Loucy (cell line): ENCODE data around the gene CYP2R1.

Experiments
- H2AFZ ChIP-seq: fragments of 200-600 bp; sonication (generic); 2 replicates; pipeline ENCODE4 v1.6.0; 2016; ENCODE audit warnings: antibody characterized with exemption, mild to moderate bottlenecking, low read length, moderate library complexity
- H3F3A ChIP-seq: fragments of 200-600 bp; 2 replicates; pipeline ENCODE4 v1.6.0; 2016; ENCODE audit warnings: antibody characterized with exemption, low read depth, mild to moderate bottlenecking
- H3K27me3 ChIP-seq: fragments of 200-600 bp; sonication (generic); 2 replicates; pipeline ENCODE4 v1.6.1; 2014; ENCODE audit warnings: low read length, mild to moderate bottlenecking; ENCODE audit not compliant: insufficient read depth, poor library complexity, severe bottlenecking
- H3K36me3 ChIP-seq: fragments of 200-600 bp; sonication (generic); 2 replicates; pipeline ENCODE4 v1.6.1; 2016; ENCODE audit warnings: low read length; ENCODE audit not compliant: insufficient read depth
- H3K4me1 ChIP-seq: fragments of 200-600 bp; sonication (generic); 2 replicates; pipeline ENCODE4 v1.5.1; 2014; ENCODE audit warnings: low read length, mild to moderate bottlenecking; ENCODE audit not compliant: insufficient read depth, poor library complexity, severe bottlenecking
- H3K4me2 ChIP-seq: fragments of 200-600 bp; sonication (generic); 2 replicates; pipeline ENCODE4 v1.6.0; 2014; ENCODE audit warnings: antibody characterized with exemption, low read length, low read depth, mild to moderate bottlenecking; ENCODE audit not compliant: poor library complexity, severe bottlenecking
- H3K4me3 ChIP-seq: fragments of 200-600 bp; sonication (generic); 2 replicates; pipeline ENCODE4 v1.5.1; 2014; ENCODE audit warnings: low read length, mild to moderate bottlenecking, mixed read lengths; ENCODE audit not compliant: poor library complexity, severe bottlenecking
- H3K79me2 ChIP-seq: fragments of 200-600 bp; sonication (generic); 2 replicates; pipeline ENCODE4 v1.6.1; 2014; ENCODE audit warnings: low read length; ENCODE audit not compliant: insufficient read depth
- H3K9ac ChIP-seq: fragments of 200-600 bp; sonication (generic); 2 replicates; pipeline ENCODE4 v1.6.0; 2014; ENCODE audit warnings: mild to moderate bottlenecking, low read depth, low read length, moderate library complexity; ENCODE audit not compliant: poor library complexity, severe bottlenecking
- H3K9me2 ChIP-seq: fragments of 200-600 bp; sonication (generic); replicated peaks from 2 replicates; pipeline ENCODE4 v1.6.1; 2016; ENCODE audit warnings: low read depth, low read length, mixed read lengths
- H3K9me3 ChIP-seq: fragments of 200-600 bp; sonication (generic); 2 replicates; pipeline ENCODE4 v1.6.1; 2014; ENCODE audit warnings: mild to moderate bottlenecking, antibody characterized with exemption, low read length, low read depth; ENCODE audit not compliant: insufficient read depth
- H4K20me1 ChIP-seq: fragments of 200-600 bp; sonication (generic); 2 replicates; pipeline ENCODE4 v1.6.0; 2014; ENCODE audit warnings: antibody characterized with exemption, low read length, mild to moderate bottlenecking; ENCODE audit not compliant: insufficient read depth, poor library complexity, severe bottlenecking
- EZH2phosphoT487 ChIP-seq: fragments of 200-600 bp; IDR thresholded peaks from 2 replicates; pipeline ENCODE4 v1.6.1; 2018; ENCODE audit warnings: antibody characterized with exemption, mild to moderate bottlenecking, moderate library complexity, borderline replicate concordance
- TF ChIP-seq, protein P1 (sequence below): fragments of 200-600 bp; sonication (generic); conservative IDR thresholded peaks from 2 replicates; pipeline ENCODE4 v1.5.1; 2014; ENCODE audit warnings: mild to moderate bottlenecking, antibody characterized with exemption, low read length

CYP2R1 gene

GRCh38 chr11:14882196-14882595 lies 9.8 kb downstream of the CYP2R1 start:
- H3F3A ChIP-seq, result no peaks in the 10 kb centered on the region
- H3K4me2 ChIP-seq, result no peak overlapping the region
- H3K36me3 ChIP-seq, result peaks cover 15% of the 10 kb centered on the region; the same call in 1 of the 2 replicates
- H3K9me3 ChIP-seq, result no peaks in the 10 kb centered on the region
- no peak overlapping the region for H2AFZ ChIP-seq
- H4K20me1 ChIP-seq, result peaks cover 6% of the 10 kb centered on the region
- H3K79me2 ChIP-seq, result no peaks in the 10 kb centered on the region
- no peak for TF ChIP-seq EZH2phosphoT487
- TF ChIP-seq, protein P1, sequence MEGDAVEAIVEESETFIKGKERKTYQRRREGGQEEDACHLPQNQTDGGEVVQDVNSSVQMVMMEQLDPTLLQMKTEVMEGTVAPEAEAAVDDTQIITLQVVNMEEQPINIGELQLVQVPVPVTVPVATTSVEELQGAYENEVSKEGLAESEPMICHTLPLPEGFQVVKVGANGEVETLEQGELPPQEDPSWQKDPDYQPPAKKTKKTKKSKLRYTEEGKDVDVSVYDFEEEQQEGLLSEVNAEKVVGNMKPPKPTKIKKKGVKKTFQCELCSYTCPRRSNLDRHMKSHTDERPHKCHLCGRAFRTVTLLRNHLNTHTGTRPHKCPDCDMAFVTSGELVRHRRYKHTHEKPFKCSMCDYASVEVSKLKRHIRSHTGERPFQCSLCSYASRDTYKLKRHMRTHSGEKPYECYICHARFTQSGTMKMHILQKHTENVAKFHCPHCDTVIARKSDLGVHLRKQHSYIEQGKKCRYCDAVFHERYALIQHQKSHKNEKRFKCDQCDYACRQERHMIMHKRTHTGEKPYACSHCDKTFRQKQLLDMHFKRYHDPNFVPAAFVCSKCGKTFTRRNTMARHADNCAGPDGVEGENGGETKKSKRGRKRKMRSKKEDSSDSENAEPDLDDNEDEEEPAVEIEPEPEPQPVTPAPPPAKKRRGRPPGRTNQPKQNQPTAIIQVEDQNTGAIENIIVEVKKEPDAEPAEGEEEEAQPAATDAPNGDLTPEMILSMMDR, result no peak
- peaks cover 14% of the 10 kb centered on the region for H3K4me1 ChIP-seq
- no peaks in the 10 kb centered on the region for H3K27me3 ChIP-seq
- H3K9ac ChIP-seq, result no peak overlapping the region
- no peak overlapping the region for H3K4me3 ChIP-seq
- no peaks in the 10 kb centered on the region for H3K9me2 ChIP-seq

- TF ChIP-seq EZH2phosphoT487, result no peak
- TF ChIP-seq, protein P1, result no peak
These were observed 10.3 kb downstream of the CYP2R1 start for GRCh38 chr11:14881576-14882193.

GRCh38 chr11:14875163-14875562 lies 16.9 kb downstream of the CYP2R1 start:
- Histone ChIP-seq H3K36me3 (peaks cover 43% of the 10 kb centered on the region; the same call in 1 of the 2 replicates), H3F3A (no peaks in the 10 kb centered on the region), H3K4me2 (no peak overlapping the region)

More at GRCh38 chr11:14881576-14882193, 10.3 kb downstream of the CYP2R1 start:
- H3K36me3 ChIP-seq, result peaks cover 20% of the 10 kb centered on the region; the same call in 1 of the 2 replicates
- peaks cover 2% of the 10 kb centered on the region for H4K20me1 ChIP-seq
- H3K4me3 ChIP-seq, result no peak overlapping the region
- no peaks in the 10 kb centered on the region for H3K9me2 ChIP-seq
- H3K79me2 ChIP-seq, result no peaks in the 10 kb centered on the region
- no peaks in the 10 kb centered on the region for H3K9me3 ChIP-seq
- no peak overlapping the region for H3K4me2 ChIP-seq
- no peak overlapping the region for H3K9ac ChIP-seq
- no peaks in the 10 kb centered on the region for H3K27me3 ChIP-seq
- H3K4me1 ChIP-seq, result peaks cover 10% of the 10 kb centered on the region
- H2AFZ ChIP-seq, result no peak overlapping the region
- no peaks in the 10 kb centered on the region for H3F3A ChIP-seq

More at GRCh38 chr11:14875163-14875562, 16.9 kb downstream of the CYP2R1 start:
- no peaks in the 10 kb centered on the region for H3K79me2 ChIP-seq
- H3K27me3 ChIP-seq, result no peaks in the 10 kb centered on the region
- no peak overlapping the region for H3K9ac ChIP-seq
- no peaks in the 10 kb centered on the region for H3K4me1 ChIP-seq
- no peaks in the 10 kb centered on the region for H3K9me3 ChIP-seq
- no peak overlapping the region for H2AFZ ChIP-seq
- no peaks in the 10 kb centered on the region for H3K9me2 ChIP-seq
- TF ChIP-seq EZH2phosphoT487, result no peak
- TF ChIP-seq, protein P1, result no peak
- no peak overlapping the region for H3K4me3 ChIP-seq
- H4K20me1 ChIP-seq, result no peaks in the 10 kb centered on the region
